AML-193 (cell line): ENCODE results near the gene PRSS48.
"Not testable (repeated sequence)": the region's sequence is repeated elsewhere in the genome, so short reads cannot be mapped to it uniquely, and the experiment has no call there.

Experiments
- DNase-seq, 2 experiments: peaks; one replicate each; lab custom pipeline; 2025; lab: John Stamatoyannopoulos, UW

The PRSS48 gene, protein sequence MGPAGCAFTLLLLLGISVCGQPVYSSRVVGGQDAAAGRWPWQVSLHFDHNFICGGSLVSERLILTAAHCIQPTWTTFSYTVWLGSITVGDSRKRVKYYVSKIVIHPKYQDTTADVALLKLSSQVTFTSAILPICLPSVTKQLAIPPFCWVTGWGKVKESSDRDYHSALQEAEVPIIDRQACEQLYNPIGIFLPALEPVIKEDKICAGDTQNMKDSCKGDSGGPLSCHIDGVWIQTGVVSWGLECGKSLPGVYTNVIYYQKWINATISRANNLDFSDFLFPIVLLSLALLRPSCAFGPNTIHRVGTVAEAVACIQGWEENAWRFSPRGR

GRCh38 chr4:151276787-151277562, at the start of gene PRSS48:
PRSS48 (plus strand) TSS chr4:151277161; CDS start chr4:151277173, 12 bp downstream.
- DNase-seq: peak in 1 of 2 experiments; percentile 34

GRCh38 chr4:151227172-151227571, 49.8 kb upstream of the PRSS48 start:
- DNase-seq: no peak

DNA sequence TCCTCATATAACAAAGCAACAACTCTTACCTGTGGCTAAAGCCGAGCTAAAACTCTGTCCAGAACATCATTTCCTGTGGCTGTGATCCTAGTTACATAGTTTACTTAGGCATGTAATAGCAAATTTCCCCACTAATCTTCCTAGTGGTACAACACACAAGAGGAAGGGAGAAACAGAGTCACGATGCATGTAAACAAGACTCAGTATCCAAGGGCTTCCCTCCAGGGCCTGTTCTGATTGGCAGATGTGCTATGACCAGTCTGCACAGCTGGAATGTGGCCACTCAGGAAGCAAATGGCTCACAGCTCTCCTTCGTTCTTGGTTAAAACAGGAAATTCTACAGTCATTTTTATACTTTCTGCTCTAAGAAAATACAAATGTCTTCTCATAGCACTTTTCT, 49.2 kb upstream of the PRSS48 start:
- no peak for DNase-seq

DNA sequence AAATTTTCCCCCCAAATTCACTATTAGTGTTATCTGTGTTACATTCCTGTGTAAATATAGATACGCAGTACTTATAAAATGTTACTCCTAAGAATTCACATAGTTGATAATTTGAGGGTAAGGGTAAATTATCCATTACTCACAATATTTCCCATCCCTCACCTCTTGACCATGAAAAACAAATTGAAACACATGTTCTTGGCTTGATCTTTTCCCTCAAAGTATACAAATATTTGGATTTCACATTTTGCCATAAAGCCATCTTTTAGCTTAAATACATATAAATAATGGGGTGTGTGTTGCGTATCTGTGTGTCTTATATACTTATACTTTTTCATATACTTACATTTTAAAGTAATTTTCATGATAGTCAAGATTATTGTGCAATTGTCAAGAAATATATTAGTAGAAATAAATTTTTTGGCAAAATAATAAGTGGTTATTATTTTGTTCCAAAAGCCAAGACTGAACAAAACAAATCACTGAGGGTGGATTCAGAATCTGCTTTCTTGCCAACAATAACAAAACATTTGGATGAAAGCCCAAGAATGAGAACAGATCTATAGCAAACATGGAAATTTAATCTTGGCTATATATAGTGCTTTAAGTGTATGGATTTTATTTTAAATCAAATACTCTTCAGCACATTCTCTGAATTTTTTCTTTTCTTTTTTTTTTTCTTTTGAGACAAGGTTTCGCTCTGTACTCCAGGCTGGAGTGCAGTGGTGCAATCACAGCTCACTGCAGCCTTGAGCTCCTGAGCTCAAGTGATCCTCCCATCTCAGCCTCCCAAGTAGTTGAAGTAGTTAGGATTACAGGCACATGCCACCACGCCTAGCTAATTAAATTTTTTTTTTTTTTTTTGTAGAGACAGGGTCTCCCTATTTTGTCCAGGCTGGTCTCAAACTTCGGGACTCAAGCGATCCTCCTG, 48.5 kb upstream of the PRSS48 start:
- DNase-seq: no peak

- DNase-seq: no peak
These were observed 44.9 kb upstream of the PRSS48 start for GRCh38 chr4:151231915-151232595.

GRCh38 chr4:151233600-151233999, 43.4 kb upstream of the PRSS48 start:
- no peak for DNase-seq

DNA sequence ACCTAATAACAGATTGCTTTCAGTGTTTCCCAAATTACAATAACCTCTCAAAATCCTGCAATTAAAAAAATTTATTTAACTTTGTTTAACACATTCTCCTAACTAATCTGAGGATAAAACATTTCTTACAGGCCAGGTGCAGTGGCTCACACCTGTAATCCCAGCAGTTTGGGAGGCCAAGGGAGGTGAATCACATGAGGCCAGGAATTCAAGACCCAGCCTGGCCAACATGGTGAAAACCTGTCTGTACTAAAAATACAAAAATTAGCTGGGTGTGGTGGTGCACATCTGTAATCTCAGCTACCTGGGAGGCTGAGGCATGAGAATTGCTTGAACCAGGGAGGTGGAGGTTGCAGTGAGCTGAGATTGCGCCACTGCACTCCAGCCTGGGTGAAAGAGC, 41.6 kb upstream of the PRSS48 start:
- DNase-seq: not testable (repeated sequence)

DNA sequence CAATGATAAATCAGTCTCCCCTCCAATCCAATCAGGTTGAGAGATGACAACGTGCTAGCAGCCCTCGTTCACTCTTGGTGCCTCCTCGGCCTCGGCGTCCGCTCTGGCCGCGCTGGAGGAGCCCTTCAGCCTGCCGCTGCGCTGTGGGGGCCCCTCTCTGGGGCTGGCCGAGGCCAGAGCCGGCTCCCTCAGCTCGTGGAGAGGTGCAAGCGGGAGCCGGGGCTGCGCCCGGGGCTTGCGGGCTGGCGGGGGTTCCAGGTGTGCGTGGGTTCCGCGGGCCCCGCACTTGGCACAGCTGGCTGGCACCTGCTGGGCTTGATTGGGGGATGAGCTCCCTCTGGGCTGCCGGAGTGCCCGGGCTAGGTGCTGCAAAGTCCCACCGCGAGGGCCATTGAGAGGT, 40.9 kb upstream of the PRSS48 start:
- no peak for DNase-seq

GRCh38 chr4:151238477-151238876, 38.5 kb upstream of the PRSS48 start:
- no peak for DNase-seq

- no peak for DNase-seq
These were observed 37.4 kb upstream of the PRSS48 start for GRCh38 chr4:151239608-151240007.

DNA sequence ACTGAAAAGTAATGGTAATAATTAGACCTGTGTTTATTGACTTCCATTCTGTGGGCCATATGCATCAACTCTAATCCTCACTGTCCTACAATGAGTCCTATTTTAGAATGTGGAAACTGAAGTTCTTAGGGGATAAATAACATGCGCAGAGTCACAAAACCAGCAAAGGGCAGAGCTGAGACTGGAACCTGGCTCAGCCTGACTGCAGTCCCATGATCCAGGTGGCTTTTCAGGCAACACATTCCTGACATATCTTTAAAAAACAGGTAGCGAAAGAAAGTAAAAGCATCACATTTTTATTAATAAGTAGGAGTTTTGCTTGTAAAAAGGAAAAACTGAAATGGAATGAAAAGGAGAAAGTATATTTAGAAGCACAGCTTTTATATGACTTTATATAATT, 34.7 kb upstream of the PRSS48 start:
- DNase-seq: no peak

DNA sequence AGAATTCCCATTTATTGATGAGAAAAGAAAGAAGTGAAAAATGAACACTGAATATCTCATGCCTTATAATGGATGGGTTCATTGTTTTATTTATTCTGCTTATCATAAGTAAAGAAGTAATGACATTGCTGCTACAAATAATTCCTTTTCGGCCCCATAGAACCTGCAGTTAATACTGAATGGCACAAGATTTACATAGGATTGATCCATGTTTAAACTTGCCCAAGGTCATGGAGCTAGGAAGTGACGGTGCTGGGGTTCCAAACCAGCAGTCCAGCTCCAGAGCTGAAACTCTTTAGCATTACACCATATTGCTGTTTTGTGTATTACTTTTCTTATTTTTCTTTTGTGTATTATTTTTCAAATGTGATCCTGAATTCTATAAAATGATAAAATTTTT, 30.2 kb upstream of the PRSS48 start:
- DNase-seq: no peak

GRCh38 chr4:151247395-151247794, 29.6 kb upstream of the PRSS48 start:
- no peak for DNase-seq

DNA sequence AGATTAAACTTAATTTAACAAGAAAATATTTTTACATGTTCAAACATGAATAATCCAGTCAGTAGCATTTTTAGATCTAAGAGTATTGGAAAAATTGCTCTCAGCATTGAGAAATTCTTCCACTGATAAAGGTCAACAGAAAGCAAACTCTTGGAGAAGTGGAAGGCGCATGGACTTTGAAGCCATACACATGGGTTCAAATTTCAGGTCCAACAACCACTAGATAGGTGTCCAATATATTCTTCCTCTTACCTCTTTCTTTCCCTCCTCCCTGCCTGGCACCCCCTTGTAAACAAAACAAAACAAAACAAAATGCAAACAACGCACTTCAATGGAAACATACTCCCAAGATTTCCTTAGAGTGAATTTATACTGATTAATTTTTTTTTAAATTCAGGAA, 28.4 kb upstream of the PRSS48 start:
- DNase-seq: no peak

GRCh38 chr4:151250706-151251105, 26.3 kb upstream of the PRSS48 start:
- DNase-seq: no peak

- no peak for DNase-seq
These were observed 25.2 kb upstream of the PRSS48 start for GRCh38 chr4:151251603-151252304.

DNA sequence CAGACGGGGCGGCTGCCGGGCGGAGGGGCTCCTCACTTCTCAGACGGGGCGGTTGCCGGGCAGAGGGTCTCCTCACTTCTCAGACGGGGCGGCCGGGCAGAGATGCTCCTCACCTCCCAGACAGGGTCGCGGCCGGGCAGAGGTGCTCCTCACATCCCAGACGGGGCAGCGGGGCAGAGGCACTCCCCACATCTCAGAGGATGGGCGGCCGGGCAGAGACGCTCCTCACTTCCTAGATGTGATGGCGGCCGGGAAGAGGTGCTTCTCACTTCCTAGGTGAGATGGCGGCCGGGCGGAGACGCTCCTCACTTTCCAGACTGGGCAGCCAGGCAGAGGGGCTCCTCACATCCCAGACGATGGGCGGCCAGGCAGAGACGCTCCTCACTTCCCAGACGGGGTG, 21.7 kb upstream of the PRSS48 start:
- DNase-seq: not testable (repeated sequence)

GRCh38 chr4:151255680-151256079, 21.3 kb upstream of the PRSS48 start:
- DNase-seq: not testable (repeated sequence)

- DNase-seq: no peak
These were observed 20.8 kb upstream of the PRSS48 start for GRCh38 chr4:151256134-151256533.

GRCh38 chr4:151257704-151258103, 19.3 kb upstream of the PRSS48 start:
- DNase-seq: no peak

GRCh38 chr4:151259752-151260151, 17.2 kb upstream of the PRSS48 start:
- DNase-seq: no peak
